IMR-90 (cell line): Measurements from ENCODE around the gene ZNF768. TPM values are rescaled to one million over a fixed set of nuclear protein-coding genes. Genes with fewer than 3 reads are reported as not detected.

ENCODE experiments used
- ATAC-seq: fragments of 200-7000 bp; cut with Tn5 transposase; 2 replicates; pipeline ENCODE4 v1.9.1; 2020; ENCODE audit warnings: low read depth, mild to moderate bottlenecking, moderate library complexity
- BruUV-seq: library from RNA; stranded (reverse); fragments of 400-500 nt; replicated peaks from 2 replicates; lab custom pipeline; 2021; lab: Mats Ljungman, UMichigan
- CTCF ChIA-PET: fragments of 300-600 bp; formaldehyde crosslinking; extraction: SDS; loops from one replicate; lab custom pipeline; 2021; ENCODE audit warnings: antibody characterized with exemption; lab: Yijun Ruan, JAX
- POLR2A ChIA-PET: fragments of 300-600 bp; sonication (Branson Sonifier 250); formaldehyde crosslinking; loops from one replicate; lab custom pipeline; 2022; ENCODE audit warnings: antibody characterized with exemption; ENCODE audit not compliant: unreplicated experiment; lab: Charles Lee
- DNase-seq: peaks from one replicate; pipeline ENCODE4 v3.0.0; 2013
- H2AFZ ChIP-seq: replicated peaks from 2 replicates; pipeline ENCODE3; 2013; ENCODE audit warnings: low read length, mild to moderate bottlenecking; ENCODE audit not compliant: poor library complexity
- H2AK5ac ChIP-seq: 2 replicates; pipeline ENCODE4 v1.6.1; 2013; ENCODE audit warnings: low read depth, low read length, inconsistent platforms
- H2AK9ac ChIP-seq: replicated peaks from 2 replicates; pipeline ENCODE3; 2013; ENCODE audit warnings: mild to moderate bottlenecking, low read depth, low read length, moderate library complexity; ENCODE audit not compliant: poor library complexity
- H2BK120ac ChIP-seq: 2 replicates; pipeline ENCODE4 v1.6.1; 2013; ENCODE audit warnings: low read depth, low read length, inconsistent platforms
- H2BK15ac ChIP-seq: 3 replicates; pipeline ENCODE4 v1.6.1; 2013; ENCODE audit warnings: low read depth, low read length, inconsistent platforms
- H2BK20ac ChIP-seq: 2 replicates; pipeline ENCODE4 v1.6.1; 2013; ENCODE audit warnings: low read depth, mild to moderate bottlenecking, inconsistent platforms, low read length, moderate library complexity
- H2BK5ac ChIP-seq: 2 replicates; pipeline ENCODE4 v1.6.1; 2013; ENCODE audit warnings: mild to moderate bottlenecking, low read depth, low read length, inconsistent platforms; ENCODE audit not compliant: poor library complexity, severe bottlenecking
- H3K14ac ChIP-seq: replicated peaks from 2 replicates; pipeline ENCODE4 v1.6.1; 2013; ENCODE audit warnings: low read depth, low read length, inconsistent platforms
- H3K18ac ChIP-seq: 2 replicates; pipeline ENCODE4 v1.6.1; 2013; ENCODE audit warnings: low read depth, low read length, control low read depth
- H3K23ac ChIP-seq: 2 replicates; pipeline ENCODE4 v1.6.1; 2013; ENCODE audit warnings: low read depth, low read length, inconsistent platforms
- H3K27ac ChIP-seq: 2 replicates; pipeline ENCODE4 v1.5.1; 2013; ENCODE audit warnings: mild to moderate bottlenecking, control low read depth, low read length; ENCODE audit not compliant: insufficient read depth
- H3K27me3 ChIP-seq: 2 replicates; pipeline ENCODE4 v1.6.1; 2013; ENCODE audit warnings: low read length; ENCODE audit not compliant: control insufficient read depth, insufficient read depth
- H3K36me3 ChIP-seq: 2 replicates; pipeline ENCODE4 v1.6.1; 2013; ENCODE audit warnings: low read length, mixed read lengths; ENCODE audit not compliant: control insufficient read depth, insufficient read depth
- H3K4ac ChIP-seq: 2 replicates; pipeline ENCODE4 v1.6.1; 2013; ENCODE audit warnings: low read depth, low read length, inconsistent platforms
- H3K4me1 ChIP-seq: 2 replicates; pipeline ENCODE4 v1.6.1; 2013; ENCODE audit warnings: low read length, mixed read lengths; ENCODE audit not compliant: control insufficient read depth, insufficient read depth
- H3K4me2 ChIP-seq: 2 replicates; pipeline ENCODE4 v1.6.1; 2013; ENCODE audit warnings: low read depth, mild to moderate bottlenecking, control low read depth, low read length, moderate library complexity
- H3K4me3 ChIP-seq: 2 replicates; pipeline ENCODE4 v1.5.1; 2013; ENCODE audit warnings: low read depth, mild to moderate bottlenecking, control low read depth, low read length, moderate library complexity; ENCODE audit not compliant: insufficient read depth
- H3K56ac ChIP-seq: 2 replicates; pipeline ENCODE4 v1.6.1; 2013; ENCODE audit warnings: low read length, inconsistent platforms; ENCODE audit not compliant: insufficient read depth; ENCODE audit errors: extremely low read depth
- H3K79me1 ChIP-seq, 2 experiments: 2 replicates each; pipeline ENCODE4 v1.6.1; 2013; ENCODE audit warnings: low read length in 2 of 2, inconsistent platforms in 1 of 2, low read depth in 1 of 2
- H3K9ac ChIP-seq: 2 replicates; pipeline ENCODE4 v1.6.1; 2013; ENCODE audit warnings: low read depth, low read length, control low read depth
- H3K9me1 ChIP-seq: 2 replicates; pipeline ENCODE4 v1.6.1; 2013; ENCODE audit warnings: low read length, inconsistent platforms; ENCODE audit not compliant: insufficient read depth
- H3K9me3 ChIP-seq: 2 replicates; pipeline ENCODE4 v1.6.1; 2013; ENCODE audit warnings: low read length; ENCODE audit not compliant: control insufficient read depth, insufficient read depth
- H4K20me1 ChIP-seq: 2 replicates; pipeline ENCODE4 v1.6.1; 2013; ENCODE audit warnings: low read length, inconsistent platforms; ENCODE audit not compliant: insufficient read depth
- H4K5ac ChIP-seq: 2 replicates; pipeline ENCODE4 v1.6.1; 2013; ENCODE audit warnings: mild to moderate bottlenecking, low read depth, low read length, control low read depth
- H4K8ac ChIP-seq, 2 experiments: 2 replicates each; pipeline ENCODE4 v1.6.1; 2013; ENCODE audit warnings: low read depth in 2 of 2, low read length in 2 of 2, control low read depth in 1 of 2, inconsistent platforms in 1 of 2
- H4K91ac ChIP-seq: 2 replicates; pipeline ENCODE4 v1.6.1; 2013; ENCODE audit warnings: low read depth, low read length, inconsistent platforms; ENCODE audit not compliant: insufficient read depth
- FOS ChIP-seq: fragments of 150-350 bp; IDR thresholded peaks from 2 replicates; pipeline ENCODE4 v1.6.1; 2016; ENCODE audit warnings: low read depth, low read length
- MAFK ChIP-seq: IDR thresholded peaks from 2 replicates; pipeline ENCODE4 v1.6.1; 2012; ENCODE audit warnings: low read depth, low read length, improper control_type of control experiment
- RAD21 ChIP-seq: IDR thresholded peaks from 2 replicates; pipeline ENCODE4 v1.6.1; 2012; ENCODE audit warnings: low read length, improper control_type of control experiment
- WGBS, 2 experiments: methylation state at CpG; one replicate each; pipeline versions ENCODE4 v1.1.5 to v1.1.7; 2013; ENCODE audit warnings: missing lambda C conversion rate in 2 of 2; ENCODE audit not compliant: insufficient read length in 1 of 2; ENCODE audit errors: extremely low coverage in 2 of 2; 5-methylcytosine and 5-hydroxymethylcytosine counted together
- dilution Hi-C: fragments of 300-500 bp; cut with HindIII; formaldehyde crosslinking; loops from one replicate; pipeline ENCODE4 v1.14.3; 2018; ENCODE audit warnings: low sequenced_read_pairs; ENCODE audit not compliant: unreplicated experiment
- in situ Hi-C: fragments of 300-500 bp; cut with MboI; formaldehyde crosslinking; loops from 3 replicates; pipeline ENCODE4 v1.14.3; 2019; ENCODE audit warnings: low sequenced_read_pairs, inconsistent platforms, mixed read lengths
- intact Hi-C: fragments of 100-400 bp; cut with micrococcal nuclease; formaldehyde crosslinking; loops from 2 replicates; pipeline ENCODE4 v1.10.0; 2022
- polyA plus RNA-seq, 3 experiments: library from polyadenylated mRNA; depleted of rRNA; stranded (reverse); fragments of >200 nt; gene quantifications; 2 replicates each; pipeline ENCODE4 v1.2.3, GENCODE V29; 2012; ENCODE audit warnings: low replicate concordance in 1 of 3
- total RNA-seq: library from RNA; depleted of rRNA; stranded (reverse); fragments of >200 nt; gene quantifications from 2 replicates; pipeline ENCODE4 v1.2.3, GENCODE V29; 2012

The ZNF768 gene
- total and polyA plus RNA-seq, 2 of the 4 experiments (the other 2 are of a cell fraction), result 9.3 to 22.1 TPM

DNA sequence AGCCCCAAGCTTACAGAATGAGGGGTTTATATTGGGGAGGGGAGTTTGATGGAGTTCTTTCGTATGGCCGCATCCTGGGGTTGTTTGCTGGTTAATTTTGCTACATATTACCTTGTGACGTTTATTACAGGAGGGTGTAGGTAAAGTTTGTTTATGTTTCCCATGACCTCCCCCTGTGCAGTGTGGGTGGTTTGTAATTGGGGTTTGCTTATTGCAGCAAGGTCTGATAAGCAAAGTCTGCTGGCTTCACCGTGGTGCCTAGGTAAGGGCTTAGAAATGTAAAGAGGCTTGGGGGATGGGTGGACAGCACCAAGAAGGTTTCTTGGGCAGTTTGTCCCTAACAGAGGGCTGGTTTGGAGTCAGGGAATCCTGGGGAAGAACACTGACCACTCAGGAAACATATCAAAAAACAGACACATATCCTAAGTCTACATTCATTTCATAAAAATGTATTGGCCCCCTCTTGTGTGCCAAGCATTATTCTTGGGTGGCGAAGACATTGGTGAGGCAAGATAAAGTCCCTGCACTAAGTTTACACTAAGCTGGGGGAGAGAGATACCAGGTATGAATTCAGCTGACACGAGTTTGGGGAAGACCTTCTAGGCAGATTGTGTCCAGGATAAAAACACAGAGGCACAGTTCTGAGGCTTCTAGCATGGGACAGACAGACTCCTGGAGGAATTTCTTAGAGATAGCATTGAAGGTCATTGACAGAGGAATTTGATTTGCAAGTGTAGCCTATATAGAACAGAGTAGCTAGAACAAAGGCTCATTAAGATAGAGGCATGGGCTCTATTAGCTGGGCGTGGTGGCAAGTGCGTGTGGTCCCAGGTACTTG is 22.3 kb upstream of the ZNF768 start:
- ATAC-seq (peak; percentile 36; the same call in 1 of the 2 replicates), DNase-seq (no peak)
- no peak overlapping the region for H3K9ac ChIP-seq
- no peak overlapping the region for H2BK120ac ChIP-seq
- no peak overlapping the region for H2AK5ac ChIP-seq
- no peak overlapping the region for H3K4me3 ChIP-seq
- H3K79me1 ChIP-seq, result peaks cover 7 to 13% of the 10 kb centered on the region in 2 experiments; a peak in 2 of 4 replicates
- H4K8ac ChIP-seq, result no peak overlapping the region
- H2AFZ ChIP-seq, result no peak overlapping the region
- no peak overlapping the region for H3K18ac ChIP-seq
- no peak overlapping the region for H2AK9ac ChIP-seq
- dilution Hi-C loops (no loop called here), intact Hi-C loops (no loop called here), in situ Hi-C loops (no loop called here)
- WGBS, 2 experiments, result 40% methylated on average over 1 of the region's 8 CpGs; no CpG with 5 or more reads in 1 of the 2 experiments
- BruUV-seq, result no TSS peak
- TF ChIP-seq FOS (no peak), RAD21 (no peak), MAFK (no peak)
- H4K91ac ChIP-seq, result no peak overlapping the region
- H3K27me3 ChIP-seq, result no peaks in the 10 kb centered on the region
- H3K14ac ChIP-seq, result no peak overlapping the region
- H3K4ac ChIP-seq, result no peak overlapping the region
- H2BK15ac ChIP-seq, result no peak overlapping the region
- H3K23ac ChIP-seq, result no peak overlapping the region
- no peak overlapping the region for H2BK5ac ChIP-seq
- POLR2A ChIA-PET, result no interaction called here
- peaks cover 6% of the 10 kb centered on the region; the same call in 1 of the 2 replicates for H3K9me1 ChIP-seq
- no peaks in the 10 kb centered on the region for H3K9me3 ChIP-seq
- H3K4me2 ChIP-seq, result no peak overlapping the region
- H3K27ac ChIP-seq, result no peak overlapping the region
- no peak overlapping the region for H3K56ac ChIP-seq
- H3K36me3 ChIP-seq, result peaks cover 4% of the 10 kb centered on the region; the same call in 1 of the 2 replicates
- H4K5ac ChIP-seq, result no peak overlapping the region
- H2BK20ac ChIP-seq, result no peak overlapping the region
- H3K4me1 ChIP-seq, result peaks cover 6% of the 10 kb centered on the region
- CTCF ChIA-PET, result interaction anchor here (0.6 kb wide), 1 partner anchor 48 kb away, joined by 3 read pairs; no protein-coding TSS in a partner anchor
- no peaks in the 10 kb centered on the region for H4K20me1 ChIP-seq
